ENCODE measurements around the gene PTPN4. TPM values are rescaled to one million over a fixed set of nuclear protein-coding genes. Genes with fewer than 3 reads are reported as not detected.

Gene PTPN4
- total and polyA plus RNA-seq, 9 donors = 6.3 to 36.3 (median 14.1) TPM

GRCh38 chr2:119932809-119933208 lies 173.1 kb downstream of the PTPN4 start:
- DNase-seq = no peak

GRCh38 chr2:119934319-119934718 lies 174.6 kb downstream of the PTPN4 start:
- no peak for DNase-seq
- peaks cover 14% of the 10 kb centered on the region for H3K36me3 ChIP-seq (ENCODE audit: control insufficient read depth, insufficient read depth, low read length)

More at GRCh38 chr2:119932809-119933208, 173.1 kb downstream of the PTPN4 start:
- no CpG with 5 or more reads among the region's 2 CpGs for WGBS (ENCODE audit: insufficient coverage)
- H3K36me3 ChIP-seq (ENCODE audit: control insufficient read depth, insufficient read depth, low read length) = peaks cover 14% of the 10 kb centered on the region
- no peak overlapping the region for H3K4me3 ChIP-seq (ENCODE audit: low read length)
- no peak overlapping the region for H3K27ac ChIP-seq (ENCODE audit: low read length)
- H3K9me3 ChIP-seq (replicated peaks; ENCODE audit: control insufficient read depth, low read depth, low read length) = no peaks in the 10 kb centered on the region
- no peaks in the 10 kb centered on the region for H3K27me3 ChIP-seq (ENCODE audit: control insufficient read depth, insufficient read depth, low read length)
- no peaks in the 10 kb centered on the region for H3K4me1 ChIP-seq (ENCODE audit: control insufficient read depth, insufficient read depth, low read length)

GRCh38 chr2:119937680-119938079 lies 178.0 kb downstream of the PTPN4 start:
- Histone ChIP-seq H3K9me3 (replicated peaks; ENCODE audit: control insufficient read depth, low read depth, low read length) (no peaks in the 10 kb centered on the region), H3K4me1 (ENCODE audit: control insufficient read depth, insufficient read depth, low read length) (no peaks in the 10 kb centered on the region), H3K27me3 (ENCODE audit: control insufficient read depth, insufficient read depth, low read length) (no peaks in the 10 kb centered on the region), H3K4me3 (ENCODE audit: low read length) (no peak overlapping the region), H3K36me3 (ENCODE audit: control insufficient read depth, insufficient read depth, low read length) (peaks cover 12% of the 10 kb centered on the region), H3K27ac (ENCODE audit: low read length) (no peak overlapping the region)
- no CpG with 5 or more reads among the region's 2 CpGs for WGBS (ENCODE audit: insufficient coverage)
- no peak for DNase-seq

More at GRCh38 chr2:119934319-119934718, 174.6 kb downstream of the PTPN4 start:
- no peaks in the 10 kb centered on the region for H3K9me3 ChIP-seq (replicated peaks; ENCODE audit: control insufficient read depth, low read depth, low read length)
- no peak overlapping the region for H3K27ac ChIP-seq (ENCODE audit: low read length)
- H3K4me3 ChIP-seq (ENCODE audit: low read length) = no peak overlapping the region
- no peaks in the 10 kb centered on the region for H3K27me3 ChIP-seq (ENCODE audit: control insufficient read depth, insufficient read depth, low read length)
- H3K4me1 ChIP-seq (ENCODE audit: control insufficient read depth, insufficient read depth, low read length) = no peaks in the 10 kb centered on the region

GRCh38 chr2:119939915-119940314 lies 180.2 kb downstream of the PTPN4 start:
- Histone ChIP-seq H3K9me3 (replicated peaks; ENCODE audit: control insufficient read depth, low read depth, low read length) (no peaks in the 10 kb centered on the region), H3K4me1 (ENCODE audit: control insufficient read depth, insufficient read depth, low read length) (no peaks in the 10 kb centered on the region), H3K4me3 (ENCODE audit: low read length) (no peak overlapping the region), H3K27ac (ENCODE audit: low read length) (no peak overlapping the region), H3K36me3 (ENCODE audit: control insufficient read depth, insufficient read depth, low read length) (peaks cover 9% of the 10 kb centered on the region), H3K27me3 (ENCODE audit: control insufficient read depth, insufficient read depth, low read length) (no peaks in the 10 kb centered on the region)
- WGBS (ENCODE audit: insufficient coverage) = no CpG with 5 or more reads among the region's 3 CpGs
- DNase-seq = no peak

GRCh38 chr2:119940856-119941255 lies 181.1 kb downstream of the PTPN4 start:
- H3K36me3 ChIP-seq (ENCODE audit: control insufficient read depth, insufficient read depth, low read length) = peaks cover 9% of the 10 kb centered on the region
- H3K4me1 ChIP-seq (ENCODE audit: control insufficient read depth, insufficient read depth, low read length) = no peaks in the 10 kb centered on the region
- no peak overlapping the region for H3K27ac ChIP-seq (ENCODE audit: low read length)
- H3K4me3 ChIP-seq (ENCODE audit: low read length) = no peak overlapping the region
- no peak for DNase-seq
- H3K9me3 ChIP-seq (replicated peaks; ENCODE audit: control insufficient read depth, low read depth, low read length) = no peaks in the 10 kb centered on the region
- H3K27me3 ChIP-seq (ENCODE audit: control insufficient read depth, insufficient read depth, low read length) = no peaks in the 10 kb centered on the region

- peaks cover 6% of the 10 kb centered on the region for H3K36me3 ChIP-seq (ENCODE audit: control insufficient read depth, insufficient read depth, low read length)
- no peaks in the 10 kb centered on the region for H3K4me1 ChIP-seq (ENCODE audit: control insufficient read depth, insufficient read depth, low read length)
- H3K4me3 ChIP-seq (ENCODE audit: low read length) = no peak overlapping the region
- WGBS (ENCODE audit: insufficient coverage) = no CpG with 5 or more reads among the region's 1 CpG
- no peaks in the 10 kb centered on the region for H3K9me3 ChIP-seq (replicated peaks; ENCODE audit: control insufficient read depth, low read depth, low read length)
- DNase-seq = no peak
- H3K27ac ChIP-seq (ENCODE audit: low read length) = no peak overlapping the region
- H3K27me3 ChIP-seq (ENCODE audit: control insufficient read depth, insufficient read depth, low read length) = no peaks in the 10 kb centered on the region
Observed at GRCh38 chr2:119941388-119941787, 181.7 kb downstream of the PTPN4 start.

GRCh38 chr2:119941981-119942513 lies 182.3 kb downstream of the PTPN4 start:
- Histone ChIP-seq H3K27me3 (ENCODE audit: control insufficient read depth, insufficient read depth, low read length) (no peaks in the 10 kb centered on the region), H3K4me1 (ENCODE audit: control insufficient read depth, insufficient read depth, low read length) (no peaks in the 10 kb centered on the region), H3K9me3 (replicated peaks; ENCODE audit: control insufficient read depth, low read depth, low read length) (no peaks in the 10 kb centered on the region), H3K27ac (ENCODE audit: low read length) (no peak overlapping the region), H3K36me3 (ENCODE audit: control insufficient read depth, insufficient read depth, low read length) (peaks cover 4% of the 10 kb centered on the region), H3K4me3 (ENCODE audit: low read length) (no peak overlapping the region)
- DNase-seq = no peak
- WGBS (ENCODE audit: insufficient coverage) = 50% methylated on average over 1 of the region's 3 CpGs

GRCh38 chr2:119943058-119943457 lies 183.3 kb downstream of the PTPN4 start:
- DNase-seq = peak; percentile 7
- H3K36me3 ChIP-seq (ENCODE audit: control insufficient read depth, insufficient read depth, low read length) = no peaks in the 10 kb centered on the region
- H3K4me1 ChIP-seq (ENCODE audit: control insufficient read depth, insufficient read depth, low read length) = no peaks in the 10 kb centered on the region

GRCh38 chr2:119947535-119947934 lies 187.8 kb downstream of the PTPN4 start:
- Histone ChIP-seq H3K27ac (ENCODE audit: low read length) (no peak overlapping the region), H3K27me3 (ENCODE audit: control insufficient read depth, insufficient read depth, low read length) (no peaks in the 10 kb centered on the region), H3K9me3 (replicated peaks; ENCODE audit: control insufficient read depth, low read depth, low read length) (no peaks in the 10 kb centered on the region), H3K36me3 (ENCODE audit: control insufficient read depth, insufficient read depth, low read length) (no peaks in the 10 kb centered on the region), H3K4me1 (ENCODE audit: control insufficient read depth, insufficient read depth, low read length) (no peaks in the 10 kb centered on the region), H3K4me3 (ENCODE audit: low read length) (no peak overlapping the region)
- no CpG with 5 or more reads among the region's 1 CpG for WGBS (ENCODE audit: insufficient coverage)
- no peak for DNase-seq

More at GRCh38 chr2:119943058-119943457, 183.3 kb downstream of the PTPN4 start:
- Histone ChIP-seq H3K27ac (ENCODE audit: low read length) (no peak overlapping the region), H3K4me3 (ENCODE audit: low read length) (no peak overlapping the region), H3K9me3 (replicated peaks; ENCODE audit: control insufficient read depth, low read depth, low read length) (no peaks in the 10 kb centered on the region), H3K27me3 (ENCODE audit: control insufficient read depth, insufficient read depth, low read length) (no peaks in the 10 kb centered on the region)

- no peak overlapping the region for H3K27ac ChIP-seq (ENCODE audit: low read length)
- H3K36me3 ChIP-seq (ENCODE audit: control insufficient read depth, insufficient read depth, low read length) = peaks cover 3% of the 10 kb centered on the region
- no peaks in the 10 kb centered on the region for H3K27me3 ChIP-seq (ENCODE audit: control insufficient read depth, insufficient read depth, low read length)
- WGBS (ENCODE audit: insufficient coverage) = no CpG with 5 or more reads among the region's 2 CpGs
- no peaks in the 10 kb centered on the region for H3K4me1 ChIP-seq (ENCODE audit: control insufficient read depth, insufficient read depth, low read length)
- DNase-seq = no peak
- H3K9me3 ChIP-seq (replicated peaks; ENCODE audit: control insufficient read depth, low read depth, low read length) = no peaks in the 10 kb centered on the region
- no peak overlapping the region for H3K4me3 ChIP-seq (ENCODE audit: low read length)
Observed at GRCh38 chr2:119950966-119951365, 191.2 kb downstream of the PTPN4 start.

GRCh38 chr2:119958670-119959268 lies 199.0 kb downstream of the PTPN4 start:
- Histone ChIP-seq H3K36me3 (ENCODE audit: control insufficient read depth, insufficient read depth, low read length) (peaks cover 5% of the 10 kb centered on the region), H3K4me1 (ENCODE audit: control insufficient read depth, insufficient read depth, low read length) (no peaks in the 10 kb centered on the region), H3K4me3 (ENCODE audit: low read length) (no peak overlapping the region), H3K27me3 (ENCODE audit: control insufficient read depth, insufficient read depth, low read length) (no peaks in the 10 kb centered on the region), H3K27ac (ENCODE audit: low read length) (no peak overlapping the region), H3K9me3 (replicated peaks; ENCODE audit: control insufficient read depth, low read depth, low read length) (no peaks in the 10 kb centered on the region)
- DNase-seq = no peak
